GM19193 (cell line): ENCODE measurements around the gene GPR162.

Experiments
- POLR2A ChIP-seq: IDR thresholded peaks from 4 replicates; pipeline ENCODE4 v1.6.1; 2011; ENCODE audit not compliant: insufficient read depth, insufficient read length; ENCODE audit errors: extremely low read depth

Gene GPR162

DNA sequence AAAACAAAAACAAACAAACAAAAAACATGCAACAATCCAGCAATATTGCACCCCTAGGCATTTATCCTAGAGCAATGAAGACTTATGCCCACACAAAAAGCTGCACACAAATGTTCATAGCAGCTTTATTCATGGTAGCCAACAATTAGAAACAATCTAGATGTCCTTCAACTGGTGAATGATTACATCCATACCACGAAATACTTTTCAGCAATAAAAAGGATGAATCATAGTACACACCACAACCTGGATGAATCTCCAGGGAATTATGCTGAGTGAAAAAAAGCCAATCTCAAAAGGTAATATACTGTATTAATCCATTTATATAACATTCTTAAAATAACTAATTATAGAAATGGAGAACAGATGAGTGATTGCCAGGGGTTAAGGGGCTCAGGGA lies 14.5 kb upstream of the GPR162 start:
- TF ChIP-seq POLR2A: no peak

- TF ChIP-seq POLR2A: no peak
These were observed 12.6 kb upstream of the GPR162 start for GRCh38 chr12:6809056-6809455.

- TF ChIP-seq POLR2A: no peak
These were observed 10.9 kb upstream of the GPR162 start for GRCh38 chr12:6810758-6811157.

DNA sequence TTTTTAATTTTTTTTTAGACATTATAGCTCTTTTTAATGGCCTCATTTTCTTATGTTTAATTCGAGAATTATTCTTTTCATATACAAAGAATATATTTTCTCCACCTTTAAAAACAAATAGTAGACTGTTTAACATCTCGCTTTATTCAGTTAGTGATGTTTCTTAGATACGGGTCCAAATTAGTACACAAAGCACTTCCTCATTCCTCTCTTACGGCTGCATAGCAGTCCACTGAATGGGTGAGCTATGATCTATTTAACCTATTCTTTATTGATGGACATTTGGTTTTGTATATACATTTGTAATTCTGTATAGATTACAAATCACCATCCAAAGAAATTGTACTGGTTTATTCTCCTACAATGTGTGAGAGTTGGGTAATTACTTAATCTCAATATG lies 8.3 kb upstream of the GPR162 start:
- no peak for TF ChIP-seq POLR2A

- no peak for TF ChIP-seq POLR2A
These were observed 5.0 kb upstream of the GPR162 start for GRCh38 chr12:6816598-6816997.

DNA sequence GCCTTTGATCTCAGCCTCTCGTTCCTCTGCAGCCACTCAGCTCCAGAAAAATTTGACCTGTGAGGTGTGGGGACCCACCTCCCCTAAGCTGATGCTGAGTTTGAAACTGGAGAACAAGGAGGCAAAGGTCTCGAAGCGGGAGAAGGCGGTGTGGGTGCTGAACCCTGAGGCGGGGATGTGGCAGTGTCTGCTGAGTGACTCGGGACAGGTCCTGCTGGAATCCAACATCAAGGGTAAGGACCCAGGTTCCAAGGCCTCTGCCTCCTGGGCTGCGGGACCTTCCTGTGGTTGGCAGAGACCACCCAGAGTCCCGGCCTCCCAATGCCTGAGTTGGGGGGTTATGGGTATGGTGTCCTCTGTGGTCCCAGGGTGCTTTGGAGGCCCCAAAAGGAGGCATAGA lies 4.5 kb upstream of the GPR162 start:
- no peak for TF ChIP-seq POLR2A

DNA sequence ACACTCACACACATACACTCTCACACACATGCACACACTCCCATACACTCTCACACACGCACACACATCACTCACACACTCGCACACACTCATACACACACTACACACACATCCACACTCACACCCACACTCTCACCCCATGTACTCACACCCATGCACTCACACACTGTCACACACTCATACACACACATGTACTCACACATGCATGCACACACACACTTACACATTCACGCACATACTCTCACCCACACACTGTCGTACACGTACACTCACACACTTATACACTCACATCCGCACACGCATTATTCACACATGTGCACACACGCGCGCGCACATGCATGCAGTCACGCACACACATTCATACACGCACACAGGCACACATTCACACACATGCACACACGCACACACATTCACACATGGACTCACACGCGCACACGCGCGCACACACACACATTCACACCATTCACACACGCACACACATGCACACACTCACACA lies 3.9 kb upstream of the GPR162 start:
- no peak for TF ChIP-seq POLR2A

- no peak for TF ChIP-seq POLR2A
These were observed 3.4 kb upstream of the GPR162 start for GRCh38 chr12:6818222-6818621.

DNA sequence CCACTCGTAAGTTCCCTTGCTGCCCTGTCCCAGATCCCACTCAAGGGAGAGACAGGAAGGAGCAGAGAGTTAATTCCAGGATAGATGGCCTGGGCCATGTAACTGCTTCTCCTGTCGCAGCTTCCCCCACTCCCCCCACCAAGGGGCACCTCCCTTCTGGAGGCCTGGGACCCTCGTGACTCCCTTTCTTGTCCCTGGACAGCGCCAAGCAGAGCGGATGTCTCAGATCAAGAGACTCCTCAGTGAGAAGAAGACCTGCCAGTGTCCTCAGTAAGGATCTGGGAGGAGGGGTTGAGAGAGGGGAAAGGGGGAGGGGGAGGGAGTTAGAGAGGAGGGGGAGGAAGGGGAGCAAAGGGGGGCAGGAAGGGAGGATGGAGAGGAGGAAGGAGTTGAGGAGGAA lies 3.0 kb upstream of the GPR162 start:
- TF ChIP-seq POLR2A: no peak

DNA sequence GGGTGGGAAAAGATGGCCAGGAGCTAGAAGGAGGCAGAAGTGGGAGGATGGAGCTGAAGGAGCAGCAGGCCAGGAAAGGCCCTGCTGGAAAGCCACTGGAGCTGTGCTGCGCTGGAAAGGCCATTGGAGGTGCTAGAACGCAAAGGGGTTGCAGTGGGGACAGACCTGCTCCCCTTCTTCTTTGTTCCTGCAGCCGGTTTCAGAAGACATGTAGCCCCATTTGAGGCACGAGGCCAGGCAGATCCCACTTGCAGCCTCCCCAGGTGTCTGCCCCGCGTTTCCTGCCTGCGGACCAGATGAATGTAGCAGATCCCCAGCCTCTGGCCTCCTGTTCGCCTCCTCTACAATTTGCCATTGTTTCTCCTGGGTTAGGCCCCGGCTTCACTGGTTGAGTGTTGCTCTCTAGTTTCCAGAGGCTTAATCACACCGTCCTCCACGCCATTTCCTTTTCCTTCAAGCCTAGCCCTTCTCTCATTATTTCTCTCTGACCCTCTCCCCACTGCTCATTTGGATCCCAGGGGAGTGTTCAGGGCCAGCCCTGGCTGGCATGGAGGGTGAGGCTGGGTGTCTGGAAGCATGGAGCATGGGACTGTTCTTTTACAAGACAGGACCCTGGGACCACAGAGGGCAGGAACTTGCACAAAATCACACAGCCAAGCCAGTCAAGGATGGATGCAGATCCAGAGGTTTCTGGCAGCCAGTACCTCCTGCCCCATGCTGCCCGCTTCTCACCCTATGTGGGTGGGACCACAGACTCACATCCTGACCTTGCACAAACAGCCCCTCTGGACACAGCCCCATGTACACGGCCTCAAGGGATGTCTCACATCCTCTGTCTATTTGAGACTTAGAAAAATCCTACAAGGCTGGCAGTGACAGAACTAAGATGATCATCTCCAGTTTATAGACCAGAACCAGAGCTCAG lies 2.3 kb upstream of the GPR162 start:
- TF ChIP-seq POLR2A: no peak

DNA sequence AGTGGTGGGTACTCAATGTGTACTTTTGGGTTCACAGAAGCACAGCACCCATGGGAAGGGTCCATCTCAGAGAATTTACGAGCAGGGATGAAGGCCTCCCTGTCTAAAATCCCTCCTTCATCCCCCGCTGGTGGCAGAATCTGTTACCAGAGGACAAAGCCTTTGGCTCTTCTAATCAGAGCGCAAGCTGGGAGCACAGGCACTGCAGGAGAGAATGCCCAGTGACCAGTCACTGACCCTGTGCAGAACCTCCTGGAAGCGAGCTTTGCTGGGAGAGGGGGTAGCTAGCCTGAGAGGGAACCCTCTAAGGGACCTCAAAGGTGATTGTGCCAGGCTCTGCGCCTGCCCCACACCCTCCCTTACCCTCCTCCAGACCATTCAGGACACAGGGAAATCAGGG lies 1.5 kb upstream of the GPR162 start:
- TF ChIP-seq POLR2A: no peak

- no peak for TF ChIP-seq POLR2A
These were observed 960 bp downstream of the GPR162 start for GRCh38 chr12:6822426-6823135.

- no peak for TF ChIP-seq POLR2A
These were observed 1.8 kb downstream of the GPR162 start for GRCh38 chr12:6823182-6824084.

GRCh38 chr12:6824085-6824775 lies 2.6 kb downstream of the GPR162 start:
- TF ChIP-seq POLR2A: no peak
